NT2/D1 (cell line): ENCODE data around the gene GRAMD2B.

Source experiments
- SUZ12 ChIP-seq: IDR thresholded peaks from 2 replicates; pipeline ENCODE4 v1.6.1; 2011; ENCODE audit not compliant: insufficient read length, insufficient read depth; ENCODE audit errors: extremely low read depth
- YY1 ChIP-seq: IDR thresholded peaks from 2 replicates; pipeline ENCODE4 v1.6.1; 2011; ENCODE audit not compliant: insufficient read length, insufficient read depth
- ZNF274 ChIP-seq: IDR thresholded peaks from 2 replicates; pipeline ENCODE4 v1.6.1; 2011; ENCODE audit warnings: mild to moderate bottlenecking, low read depth, low read length

DNA sequence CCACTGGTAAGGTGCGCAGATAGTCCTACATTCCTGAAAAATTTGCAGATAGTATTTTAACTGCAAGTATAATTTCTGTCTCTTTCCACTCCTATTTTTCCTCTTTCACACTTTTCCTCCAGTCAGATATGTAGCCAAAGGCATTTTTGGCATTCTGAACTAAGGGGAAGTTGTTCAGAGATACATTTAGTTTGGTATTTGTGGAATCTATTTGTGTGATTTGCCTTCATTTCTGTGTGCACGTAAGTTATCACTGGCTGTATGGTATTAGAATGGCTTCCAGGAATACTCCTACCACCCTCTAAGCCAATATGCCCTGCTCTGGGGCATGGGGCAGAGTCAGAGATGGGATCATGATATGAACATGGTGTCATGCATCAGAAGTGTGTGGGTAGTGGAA, 45.8 kb upstream of the GRAMD2B start:
- TF ChIP-seq ZNF274 (no peak), YY1 (no peak), SUZ12 (no peak)
